ENCODE measurements around the gene PRXL2A.

DNA sequence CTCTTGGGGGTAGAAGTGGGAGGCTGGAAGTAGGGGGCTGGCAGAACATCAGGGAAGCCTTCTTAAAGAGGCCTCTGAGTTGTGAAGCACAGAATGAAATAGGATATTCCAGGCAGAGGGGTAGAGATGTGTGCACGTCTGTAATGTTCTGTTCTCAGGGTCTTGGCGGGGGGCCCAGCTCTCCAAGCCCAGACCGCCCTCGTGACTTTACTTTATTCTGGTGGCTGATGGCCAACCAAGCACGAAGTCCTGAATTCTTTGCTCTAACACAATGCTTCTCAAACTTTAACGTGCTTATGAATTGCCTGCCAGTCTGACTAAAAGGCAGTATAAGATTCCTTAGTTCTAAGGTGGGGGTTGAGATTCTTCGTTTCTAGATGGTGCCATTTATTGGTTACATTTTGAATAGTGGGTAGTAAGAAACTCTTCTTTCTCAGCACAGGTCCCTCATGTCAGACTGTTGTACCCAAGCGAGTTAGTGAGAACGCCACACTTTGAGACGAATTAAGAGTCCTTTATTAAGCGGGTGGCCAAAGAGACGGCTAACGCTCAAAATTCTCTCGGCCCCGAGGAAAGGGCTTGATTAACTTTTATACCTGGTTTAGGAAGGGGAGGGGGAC lies 8.2 kb downstream of the PRXL2A start:
- TF ChIP-seq, protein P1, sequence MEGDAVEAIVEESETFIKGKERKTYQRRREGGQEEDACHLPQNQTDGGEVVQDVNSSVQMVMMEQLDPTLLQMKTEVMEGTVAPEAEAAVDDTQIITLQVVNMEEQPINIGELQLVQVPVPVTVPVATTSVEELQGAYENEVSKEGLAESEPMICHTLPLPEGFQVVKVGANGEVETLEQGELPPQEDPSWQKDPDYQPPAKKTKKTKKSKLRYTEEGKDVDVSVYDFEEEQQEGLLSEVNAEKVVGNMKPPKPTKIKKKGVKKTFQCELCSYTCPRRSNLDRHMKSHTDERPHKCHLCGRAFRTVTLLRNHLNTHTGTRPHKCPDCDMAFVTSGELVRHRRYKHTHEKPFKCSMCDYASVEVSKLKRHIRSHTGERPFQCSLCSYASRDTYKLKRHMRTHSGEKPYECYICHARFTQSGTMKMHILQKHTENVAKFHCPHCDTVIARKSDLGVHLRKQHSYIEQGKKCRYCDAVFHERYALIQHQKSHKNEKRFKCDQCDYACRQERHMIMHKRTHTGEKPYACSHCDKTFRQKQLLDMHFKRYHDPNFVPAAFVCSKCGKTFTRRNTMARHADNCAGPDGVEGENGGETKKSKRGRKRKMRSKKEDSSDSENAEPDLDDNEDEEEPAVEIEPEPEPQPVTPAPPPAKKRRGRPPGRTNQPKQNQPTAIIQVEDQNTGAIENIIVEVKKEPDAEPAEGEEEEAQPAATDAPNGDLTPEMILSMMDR (IDR thresholded peaks at IDR 0.05), result no peak
- TF ChIP-seq POLR2A (IDR thresholded peaks at IDR 0.05), result no peak

All from esophagus squamous epithelium (tissue), 4 donors.